ENCODE results near the gene DPY19L1.
"Not testable (repeated sequence)": the region's sequence is repeated elsewhere in the genome, so short reads cannot be mapped to it uniquely, and the experiment has no call there.

The DPY19L1 gene

DNA sequence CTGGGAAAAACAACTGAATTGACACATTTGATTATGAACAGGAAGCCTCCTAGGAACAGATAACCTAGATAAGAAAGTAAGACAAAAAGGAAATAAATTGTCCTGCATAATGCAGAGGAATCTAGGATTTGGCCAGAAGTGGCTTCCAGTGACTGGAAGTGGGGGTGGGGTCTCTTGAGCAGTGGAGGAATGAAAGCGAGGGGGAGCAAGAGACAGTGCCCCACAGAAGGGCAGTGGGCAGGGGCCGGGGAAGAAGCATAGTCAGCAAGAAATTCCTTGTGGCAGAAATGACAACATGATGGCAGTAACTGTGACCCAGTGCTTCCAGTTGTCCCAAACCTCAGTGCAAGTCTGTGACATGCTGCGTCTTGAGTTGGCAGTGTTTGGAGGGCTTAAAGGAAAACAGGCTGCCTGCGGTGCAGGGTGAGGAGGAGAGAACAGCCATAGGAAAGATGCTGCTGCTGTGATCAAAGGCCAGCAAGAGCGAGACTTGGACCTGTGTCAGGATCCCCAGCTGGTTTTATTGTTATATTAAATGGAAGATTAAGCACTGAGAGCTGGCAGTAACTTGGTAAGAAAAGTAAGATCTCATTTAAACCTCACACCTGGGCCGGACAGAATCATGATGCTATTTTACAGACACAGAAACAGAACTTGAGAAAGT lies 119.0 kb downstream of the DPY19L1 start:
- not testable (repeated sequence) for DNase-seq (ENCODE audit: low read depth)

DNA sequence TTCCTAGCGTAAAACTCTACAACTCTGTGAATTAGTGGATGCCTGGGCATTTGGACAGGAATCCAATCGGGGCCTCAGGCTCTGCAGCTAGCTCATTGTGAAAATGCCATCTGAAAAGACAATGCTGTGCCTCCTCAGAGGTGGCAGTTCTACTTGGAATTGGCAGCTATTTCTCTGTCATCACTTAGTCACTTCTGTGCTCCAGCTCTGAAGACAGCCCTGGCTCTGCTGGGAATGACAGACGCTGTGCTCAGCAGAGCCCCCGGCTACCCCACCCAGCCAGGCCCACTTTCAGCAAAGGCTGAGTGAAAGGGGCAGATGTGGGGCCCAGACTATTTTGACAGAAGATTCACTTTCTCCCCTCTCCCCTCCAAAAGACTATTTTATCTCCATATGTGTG lies 119.8 kb downstream of the DPY19L1 start:
- DNase-seq (ENCODE audit: low read depth), result not testable (repeated sequence)

DNA sequence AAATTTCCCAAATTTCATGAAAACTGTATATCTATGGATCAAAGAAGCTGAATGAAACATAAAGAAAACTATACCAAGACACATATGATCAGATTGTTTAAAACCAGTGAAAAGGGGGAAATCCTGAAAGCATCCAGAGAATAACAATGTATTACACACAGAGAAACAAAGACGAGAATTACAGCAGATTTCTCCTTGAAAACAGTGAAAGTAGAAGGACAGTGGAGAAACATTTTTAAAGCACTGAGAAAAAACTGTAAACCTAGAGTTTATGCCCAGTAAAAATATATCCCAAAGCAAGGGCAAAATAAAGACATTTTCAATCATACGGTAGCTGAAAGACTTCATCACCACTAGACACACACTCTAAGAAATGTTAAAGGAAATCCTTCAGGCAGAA lies 121.0 kb downstream of the DPY19L1 start:
- DNase-seq (ENCODE audit: low read depth), result no peak

DNA sequence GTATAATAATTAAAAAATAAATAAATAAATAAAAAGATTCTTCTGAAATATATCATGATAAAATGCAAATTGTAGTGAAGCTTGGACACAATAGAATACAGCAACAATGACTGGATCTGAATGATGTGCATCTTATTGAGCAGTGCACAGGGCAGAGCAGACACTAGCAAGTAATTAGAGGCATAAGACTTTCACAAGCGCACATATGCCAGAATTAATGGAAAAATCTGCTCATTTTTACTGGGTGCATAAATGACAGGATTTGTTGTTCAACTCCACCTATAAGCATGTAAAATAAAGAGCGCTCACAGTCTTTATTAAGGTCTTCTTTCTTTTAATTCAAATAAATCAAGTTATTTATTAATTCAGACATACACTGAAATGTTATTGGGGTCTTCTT lies 125.0 kb downstream of the DPY19L1 start:
- no peak for DNase-seq (ENCODE audit: low read depth)

DNA sequence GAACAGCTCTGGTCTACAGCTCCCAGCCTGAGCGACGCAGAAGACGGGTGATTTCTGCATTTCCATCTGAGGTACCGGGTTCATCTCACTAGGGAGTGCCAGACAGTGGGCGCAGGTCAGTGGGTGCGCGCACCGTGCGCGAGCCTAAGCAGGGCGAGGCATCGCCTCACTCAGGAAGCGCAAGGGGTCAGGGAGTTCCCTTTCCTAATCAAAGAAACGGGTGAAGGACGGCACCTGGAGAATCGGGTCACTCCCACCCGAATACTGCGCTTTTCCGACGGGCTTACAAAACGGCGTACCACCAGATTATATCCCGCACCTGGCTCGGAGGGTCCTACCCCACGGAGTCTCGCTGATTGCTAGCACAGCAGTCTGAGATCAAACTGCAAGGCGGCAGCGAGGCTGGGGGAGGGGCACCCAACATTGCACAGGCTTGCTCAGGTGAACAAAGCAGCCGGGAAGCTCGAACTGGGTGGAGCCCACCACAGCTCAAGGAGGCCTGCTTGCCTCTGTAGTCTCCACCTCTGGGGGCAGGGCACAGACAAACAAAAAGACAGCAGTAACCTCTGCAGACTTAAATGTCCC lies 130.9 kb downstream of the DPY19L1 start:
- not testable (repeated sequence) for DNase-seq (ENCODE audit: low read depth)

DNA sequence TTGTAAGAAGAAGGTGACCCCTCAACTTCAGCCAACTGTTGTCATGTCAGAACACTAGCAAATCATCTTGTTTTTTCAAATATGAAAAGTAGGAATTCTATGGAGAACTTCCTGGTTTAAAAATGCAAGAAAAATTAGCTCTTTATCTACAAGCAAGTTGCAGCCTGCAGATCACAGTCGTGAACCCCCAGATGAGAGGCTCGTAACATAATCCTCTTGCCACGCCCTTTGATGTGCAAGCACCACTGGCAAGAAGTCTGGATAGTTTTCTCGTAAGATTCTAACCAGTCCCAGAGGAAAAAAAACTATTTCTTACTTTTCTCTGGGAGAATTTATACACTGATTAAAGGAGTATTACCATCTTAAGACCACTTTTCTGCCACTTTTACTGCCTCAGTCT lies 132.3 kb downstream of the DPY19L1 start:
- no peak for DNase-seq (ENCODE audit: low read depth)

DNA sequence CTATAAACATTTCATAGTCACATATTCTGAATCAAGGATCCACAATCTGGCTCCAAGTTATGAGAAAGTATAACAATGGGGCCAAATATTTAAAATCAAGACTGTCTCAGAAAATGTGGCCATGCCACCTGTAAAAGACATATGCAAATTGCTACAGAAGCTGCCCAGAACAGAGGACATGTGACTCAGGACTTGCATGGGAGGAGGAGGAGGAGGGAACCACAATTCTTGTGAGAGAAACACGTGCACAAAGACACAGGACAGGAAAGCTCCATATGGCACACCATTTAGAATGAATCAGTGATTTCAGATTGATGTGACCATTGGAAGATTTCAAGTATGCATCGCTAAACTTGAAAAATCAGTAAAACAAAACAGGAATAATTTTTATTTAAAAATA lies 133.4 kb downstream of the DPY19L1 start:
- DNase-seq (ENCODE audit: low read depth), result not testable (repeated sequence)

DNA sequence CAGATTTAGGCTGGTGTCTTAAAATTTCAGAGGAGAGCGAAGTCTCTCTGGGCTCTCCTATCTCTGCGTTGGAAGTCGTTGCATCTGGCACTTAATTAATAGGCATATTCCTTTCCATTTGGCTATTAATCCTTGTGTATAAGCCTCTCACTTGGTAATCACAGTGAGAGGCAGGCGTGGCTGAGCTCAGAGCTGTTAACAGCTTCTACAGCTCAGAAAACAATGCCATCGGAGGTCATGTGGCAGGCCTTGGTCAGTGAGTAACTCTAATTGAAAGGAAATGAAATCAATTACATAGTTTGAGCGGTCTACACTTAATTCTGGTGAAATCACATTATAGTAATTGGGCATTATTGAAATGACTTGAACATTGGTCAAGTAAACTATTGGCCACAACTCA lies 135.1 kb downstream of the DPY19L1 start:
- no peak for DNase-seq (ENCODE audit: low read depth)

DNA sequence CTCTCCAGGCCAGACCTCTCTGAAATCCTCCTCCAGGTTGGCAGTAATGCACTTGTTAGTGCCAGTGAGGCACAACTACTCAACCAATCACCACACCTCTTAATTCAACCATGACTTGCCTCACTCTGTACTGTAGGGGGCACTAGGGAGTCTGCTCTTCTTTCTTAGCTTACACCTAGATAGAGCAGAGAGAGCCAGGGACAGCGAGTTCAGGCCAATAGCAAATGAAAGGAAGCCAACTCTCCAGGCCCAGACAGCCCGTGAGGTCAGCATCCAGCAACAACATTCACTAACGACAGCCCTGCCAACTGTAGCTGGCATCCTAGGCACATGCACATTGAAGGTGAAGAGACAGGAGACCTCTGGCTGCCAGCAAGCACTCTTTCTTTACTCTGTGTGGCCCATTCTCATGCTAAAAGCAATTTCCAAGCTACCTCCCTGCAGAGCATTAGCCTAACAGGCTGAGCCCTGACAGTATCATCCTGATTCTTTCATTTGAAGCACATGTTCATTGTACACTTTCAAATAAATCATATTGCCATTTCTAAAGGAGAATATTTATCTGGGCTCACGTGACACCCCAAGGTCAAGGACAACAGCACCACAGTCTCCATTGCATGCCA lies 136.3 kb downstream of the DPY19L1 start:
- no peak for DNase-seq (ENCODE audit: low read depth)

DNA sequence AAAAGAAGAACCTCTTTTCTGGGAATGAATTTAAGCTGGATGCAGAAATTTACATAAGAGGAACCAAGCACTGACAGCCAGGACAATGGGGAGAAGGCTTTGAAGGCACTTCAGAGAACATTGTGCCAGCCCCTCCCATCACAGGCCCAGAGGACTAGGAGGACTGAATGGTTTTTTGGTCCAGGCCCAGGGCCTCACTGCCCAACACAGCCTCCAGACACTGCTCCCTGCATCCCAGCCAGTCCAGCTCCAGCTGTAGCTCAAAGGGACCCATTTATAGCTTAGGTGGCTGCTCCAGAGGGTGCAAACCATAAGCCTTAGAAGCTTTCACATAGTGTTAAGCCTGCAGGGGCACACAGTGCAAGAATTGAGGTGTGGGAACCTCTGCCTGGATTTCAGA lies 142.1 kb downstream of the DPY19L1 start:
- no peak for DNase-seq (ENCODE audit: low read depth)

DNA sequence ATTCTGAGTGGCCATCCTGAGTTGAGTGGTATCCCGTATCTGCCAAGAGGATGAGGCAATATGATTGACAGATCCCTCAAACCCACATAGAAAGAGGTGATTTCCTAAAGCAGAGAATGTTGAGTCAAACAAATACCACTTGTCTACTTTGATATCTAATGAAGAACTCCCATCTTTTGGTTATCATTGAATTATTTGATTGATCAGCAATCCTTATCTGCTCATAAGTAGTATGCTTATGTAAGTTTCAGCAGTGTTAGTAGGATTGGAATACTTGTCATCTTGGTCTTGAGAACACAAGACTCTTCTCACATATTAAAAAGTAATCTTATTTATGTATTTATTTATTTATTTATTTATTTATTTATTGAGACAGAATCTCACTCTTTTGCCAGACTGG lies 147.3 kb downstream of the DPY19L1 start:
- DNase-seq (ENCODE audit: low read depth), result no peak

DNA sequence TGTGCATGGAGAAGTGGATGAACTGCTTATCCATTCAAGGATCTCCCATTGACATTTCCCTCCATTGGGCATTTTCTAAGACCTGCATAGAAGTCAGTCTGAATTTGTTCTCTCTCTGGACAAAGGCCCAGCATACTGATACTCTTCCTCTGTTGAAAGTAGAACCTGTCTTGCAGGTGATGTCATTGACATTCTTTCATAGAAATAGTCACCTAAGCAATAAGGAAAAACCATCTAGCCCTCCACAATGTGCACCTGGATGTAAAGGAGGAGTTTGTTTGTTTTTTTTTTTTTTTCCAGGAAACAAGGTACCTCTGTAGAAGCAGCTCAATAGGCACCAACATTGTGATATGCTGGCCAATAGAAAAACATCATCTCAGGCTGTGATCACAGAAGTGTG lies 150.4 kb downstream of the DPY19L1 start:
- no peak for DNase-seq (ENCODE audit: low read depth)

DNA sequence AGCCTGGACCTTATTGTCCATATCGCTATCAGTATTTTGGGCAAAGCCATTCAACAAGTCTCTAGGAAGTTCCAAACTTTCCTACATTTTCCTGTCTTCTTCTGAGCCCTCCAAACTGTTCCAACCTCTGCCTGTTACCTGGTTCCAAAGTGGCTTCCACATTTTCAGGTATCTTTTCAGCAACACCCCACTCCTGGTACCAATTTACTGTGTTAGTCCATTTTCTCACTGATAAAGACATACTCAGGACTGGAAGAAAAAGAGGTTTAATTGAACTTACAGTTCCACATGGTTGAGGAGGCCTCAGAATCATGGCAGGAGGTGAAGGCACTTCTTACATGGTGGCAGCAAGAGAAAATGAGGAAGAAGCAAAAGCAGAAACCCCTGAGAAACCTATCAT lies 153.4 kb downstream of the DPY19L1 start:
- DNase-seq (ENCODE audit: low read depth), result not testable (repeated sequence)

DNA sequence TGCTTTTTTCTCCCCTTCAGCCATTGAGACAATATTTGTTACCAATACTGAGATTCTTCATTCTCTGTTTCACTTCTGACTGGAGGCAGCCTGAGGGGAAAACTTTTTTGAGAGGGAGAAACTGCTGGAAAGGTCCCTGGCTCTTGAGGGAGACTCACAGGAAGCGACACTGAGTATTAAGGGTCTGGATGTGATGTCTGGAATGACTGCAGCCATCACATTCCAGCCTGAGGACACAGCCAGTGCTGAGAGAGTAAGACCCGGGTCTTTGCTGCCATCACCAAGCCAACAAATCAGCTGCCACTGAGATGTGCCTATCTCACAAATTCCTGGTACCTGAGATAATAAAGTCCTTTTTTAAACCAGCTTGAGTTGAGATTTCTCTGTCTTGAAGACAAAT lies 157.4 kb downstream of the DPY19L1 start:
- DNase-seq (ENCODE audit: low read depth), result no peak

DNA sequence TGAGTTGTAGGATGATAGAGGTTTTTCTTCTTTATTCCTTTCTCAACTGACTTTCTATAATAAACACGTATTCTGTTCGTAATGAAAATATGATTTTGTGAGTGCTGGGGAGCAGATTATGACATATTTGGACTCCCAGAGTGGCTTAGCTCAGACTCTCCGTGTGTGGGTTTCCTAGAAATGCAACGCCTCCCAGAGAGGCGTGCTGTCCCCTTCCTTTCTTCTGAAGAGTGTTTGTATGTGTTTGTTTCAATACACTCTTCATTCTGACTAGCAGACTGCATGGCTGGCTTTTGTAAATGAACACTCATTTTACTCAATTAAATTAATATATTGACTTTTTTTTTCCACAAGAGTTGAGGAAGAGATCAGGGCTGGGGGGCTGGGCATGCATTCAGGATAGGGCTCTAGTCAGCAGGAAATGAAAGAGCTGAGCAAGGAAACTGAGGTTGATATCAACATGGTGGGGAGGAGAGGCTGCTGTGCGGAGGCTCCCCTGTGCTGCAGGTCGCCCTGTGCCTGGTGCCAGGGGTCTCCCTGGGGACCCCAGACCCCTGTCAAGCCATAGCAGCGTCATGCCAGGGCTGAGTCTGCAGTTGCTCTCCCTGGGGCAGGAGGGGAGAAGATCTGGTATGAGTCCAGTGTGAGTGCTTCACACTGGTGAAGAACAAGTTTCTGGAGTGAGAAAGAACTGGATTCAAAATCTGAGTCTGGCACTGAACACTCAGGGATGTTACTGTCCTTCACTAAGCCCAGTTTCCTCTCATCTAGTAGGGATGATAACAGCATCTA lies 158.1 kb downstream of the DPY19L1 start:
- DNase-seq (ENCODE audit: low read depth), result not testable (repeated sequence)

Measured in stimulated activated CD8-positive, alpha-beta memory T cell treated with anti-CD3 and anti-CD28 coated beads, Interleukin-12 subunit alpha, Interleukin-12 subunit beta, amount 100 ng/mL, for 1 hour (primary cell).